Sigmoid colon (tissue), 7 donors: Measurements from ENCODE around the gene VIT. TPM values are rescaled to one million over a fixed set of nuclear protein-coding genes. Genes with fewer than 3 reads are reported as not detected.

Experiments
- DNase-seq: peaks from one replicate; pipeline ENCODE4 v3.0.0-alpha.2; 2019
- H3K27ac ChIP-seq, 4 donors: fragments of 200-600 bp; sonication (generic); one replicate each; pipeline ENCODE4 v1.5.1; 2016 to 2019; ENCODE audit warnings: mild to moderate bottlenecking in 1 of 4
- H3K27me3 ChIP-seq, 3 donors: fragments of 200-600 bp; sonication (generic); one replicate each; pipeline ENCODE4 v1.5.1; 2019; ENCODE audit warnings: mild to moderate bottlenecking in 1 of 3
- H3K36me3 ChIP-seq, 4 donors: fragments of 200-600 bp; sonication (generic); one replicate each; pipeline ENCODE4 v1.5.1; 2016 to 2019
- H3K4me1 ChIP-seq, 4 donors: fragments of 200-600 bp; sonication (generic); one replicate each; pipeline ENCODE4 v1.5.1; 2017 to 2019
- H3K4me3 ChIP-seq, 4 donors: fragments of 200-600 bp; sonication (generic); one replicate each; pipeline ENCODE4 v1.5.1; 2017 to 2019; ENCODE audit warnings: mild to moderate bottlenecking in 2 of 4, moderate library complexity in 1 of 4
- H3K9me3 ChIP-seq, 4 donors: fragments of 200-600 bp in 3 of 4; sonication (generic) in 3 of 4; one replicate each; pipeline versions ENCODE4 v1.5.1 to v1.6.1; 2013 to 2019
- EP300 ChIP-seq, 4 donors: sonication (generic); formaldehyde crosslinking; IDR thresholded peaks; one replicate each; pipeline ENCODE4 v1.6.1; 2017; ENCODE audit warnings: antibody characterized with exemption in 4 of 4
- POLR2A ChIP-seq, 2 donors: fragments of 450-650 bp; IDR thresholded peaks; one replicate each; pipeline ENCODE4 v1.6.1; 2016; ENCODE audit warnings: antibody characterized with exemption in 2 of 2, mild to moderate bottlenecking in 2 of 2, moderate library complexity in 2 of 2
- POLR2AphosphoS5 ChIP-seq, 4 donors: sonication (generic); formaldehyde crosslinking; IDR thresholded peaks; one replicate each; pipeline ENCODE4 v1.6.1; 2017; ENCODE audit warnings: antibody characterized with exemption in 4 of 4
- WGBS, 2 donors: extraction: QIAGEN DNeasy Blood & Tissue Kit; methylation state at CpG; one replicate each; pipeline ENCODE4 v1.1.7; 2013; 5-methylcytosine and 5-hydroxymethylcytosine counted together
- intact Hi-C: fragments of 100-400 bp; cut with DNase I; formaldehyde crosslinking; loops from one replicate; pipeline ENCODE4 v1.15.1; 2023
- polyA plus RNA-seq, 3 donors: library from polyadenylated mRNA; stranded (reverse); fragments of 200-250 nt; gene quantifications; one replicate each; pipeline ENCODE4 v1.2.3, GENCODE V29; 2013
- total RNA-seq, 4 donors: library from RNA; depleted of rRNA; stranded (reverse); fragments of >200 nt; gene quantifications; one replicate each; pipeline ENCODE4 v1.1.0, GENCODE V29; 2016
- TF ChIP-seq, protein P1 (sequence below), 4 experiments: fragments of 450-650 bp in 3 of 4; fragments of 200-600 bp in 1 of 4; IDR thresholded peaks; one replicate each; pipeline ENCODE4 v1.5.1; 2016 to 2019; ENCODE audit warnings: antibody characterized with exemption in 4 of 4, mild to moderate bottlenecking in 3 of 4, moderate library complexity in 2 of 4
- donor health status: healthy with polysubstance abuse.
- donor health status: Bipolar disorder and iron deficiency.
- donor health status: healthy.

Gene VIT
- total and polyA plus RNA-seq, 7 donors = 1.1 to 16.5 (median 9.6) TPM; not detected in 1

- Histone ChIP-seq H3K36me3 (no peaks in the 10 kb centered on the region), H3K9me3 (peaks cover 0 to 14% (median 0%) of the 10 kb centered on the region in 4 donors), H3K4me3 (no peak overlapping the region), H3K27me3 (no peaks in the 10 kb centered on the region), H3K4me1 (no peaks in the 10 kb centered on the region), H3K27ac (no peak overlapping the region)
- 21 to 72% methylated on average over 5 of the region's 5 CpGs for WGBS, 2 donors
- TF ChIP-seq, protein P1, sequence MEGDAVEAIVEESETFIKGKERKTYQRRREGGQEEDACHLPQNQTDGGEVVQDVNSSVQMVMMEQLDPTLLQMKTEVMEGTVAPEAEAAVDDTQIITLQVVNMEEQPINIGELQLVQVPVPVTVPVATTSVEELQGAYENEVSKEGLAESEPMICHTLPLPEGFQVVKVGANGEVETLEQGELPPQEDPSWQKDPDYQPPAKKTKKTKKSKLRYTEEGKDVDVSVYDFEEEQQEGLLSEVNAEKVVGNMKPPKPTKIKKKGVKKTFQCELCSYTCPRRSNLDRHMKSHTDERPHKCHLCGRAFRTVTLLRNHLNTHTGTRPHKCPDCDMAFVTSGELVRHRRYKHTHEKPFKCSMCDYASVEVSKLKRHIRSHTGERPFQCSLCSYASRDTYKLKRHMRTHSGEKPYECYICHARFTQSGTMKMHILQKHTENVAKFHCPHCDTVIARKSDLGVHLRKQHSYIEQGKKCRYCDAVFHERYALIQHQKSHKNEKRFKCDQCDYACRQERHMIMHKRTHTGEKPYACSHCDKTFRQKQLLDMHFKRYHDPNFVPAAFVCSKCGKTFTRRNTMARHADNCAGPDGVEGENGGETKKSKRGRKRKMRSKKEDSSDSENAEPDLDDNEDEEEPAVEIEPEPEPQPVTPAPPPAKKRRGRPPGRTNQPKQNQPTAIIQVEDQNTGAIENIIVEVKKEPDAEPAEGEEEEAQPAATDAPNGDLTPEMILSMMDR (IDR thresholded peaks at IDR 0.05) = no peak
- no peak for TF ChIP-seq POLR2A (IDR thresholded peaks at IDR 0.05)
- no peak for TF ChIP-seq EP300 (IDR thresholded peaks at IDR 0.05)
- no peak for DNase-seq
- intact Hi-C loops = no loop called here
Measured at GRCh38 chr2:36807223-36807886, 110.8 kb downstream of the VIT start.

GRCh38 chr2:36808386-36809068 lies 112.0 kb downstream of the VIT start:
- no peak overlapping the region for H3K27ac ChIP-seq
- H3K27me3 ChIP-seq = no peaks in the 10 kb centered on the region
- no peaks in the 10 kb centered on the region for H3K4me1 ChIP-seq
- intact Hi-C loops = no loop called here
- DNase-seq = no peak
- H3K4me3 ChIP-seq = no peak overlapping the region
- WGBS, 2 donors = 97% methylated on average over 35 of the region's 35 CpGs
- H3K9me3 ChIP-seq = peaks cover 0 to 5% (median 0%) of the 10 kb centered on the region in 4 donors
- TF ChIP-seq POLR2A (IDR thresholded peaks at IDR 0.05) = no peak
- no peak for TF ChIP-seq POLR2AphosphoS5 (IDR thresholded peaks at IDR 0.05)
- TF ChIP-seq, protein P1 (IDR thresholded peaks at IDR 0.05) = no peak
- no peak for TF ChIP-seq EP300 (IDR thresholded peaks at IDR 0.05)
- H3K36me3 ChIP-seq = no peaks in the 10 kb centered on the region

DNA sequence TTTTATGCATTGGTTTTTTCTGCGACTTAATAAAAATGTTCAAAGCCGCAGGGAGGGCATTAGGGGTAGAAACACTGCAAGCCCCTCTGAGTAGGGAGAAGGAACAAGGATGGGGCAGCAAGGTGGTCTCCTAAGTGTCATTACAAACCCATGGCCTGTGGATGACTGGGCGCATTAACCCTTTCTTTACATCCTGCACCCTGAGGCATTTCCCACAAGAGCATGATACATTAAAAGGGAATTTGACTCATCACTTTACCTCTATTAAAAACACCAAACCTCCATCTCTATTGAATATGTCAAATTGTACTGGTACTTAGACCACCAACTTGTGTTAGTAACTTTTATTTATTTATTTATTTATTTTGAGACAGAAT lies 112.5 kb downstream of the VIT start:
- 94 to 98% methylated on average over 3 of the region's 3 CpGs for WGBS, 2 donors
- TF ChIP-seq POLR2A (IDR thresholded peaks at IDR 0.05) (no peak), POLR2AphosphoS5 (IDR thresholded peaks at IDR 0.05) (no peak), EP300 (IDR thresholded peaks at IDR 0.05) (no peak)
- TF ChIP-seq, protein P1 (IDR thresholded peaks at IDR 0.05) = no peak
- Histone ChIP-seq H3K36me3 (no peaks in the 10 kb centered on the region), H3K4me1 (no peaks in the 10 kb centered on the region), H3K9me3 (peaks cover 0 to under 1% (median 0%) of the 10 kb centered on the region in 4 donors), H3K27ac (no peak overlapping the region), H3K4me3 (no peak overlapping the region), H3K27me3 (no peaks in the 10 kb centered on the region)
- DNase-seq = no peak
- intact Hi-C loops = no loop called here

DNA sequence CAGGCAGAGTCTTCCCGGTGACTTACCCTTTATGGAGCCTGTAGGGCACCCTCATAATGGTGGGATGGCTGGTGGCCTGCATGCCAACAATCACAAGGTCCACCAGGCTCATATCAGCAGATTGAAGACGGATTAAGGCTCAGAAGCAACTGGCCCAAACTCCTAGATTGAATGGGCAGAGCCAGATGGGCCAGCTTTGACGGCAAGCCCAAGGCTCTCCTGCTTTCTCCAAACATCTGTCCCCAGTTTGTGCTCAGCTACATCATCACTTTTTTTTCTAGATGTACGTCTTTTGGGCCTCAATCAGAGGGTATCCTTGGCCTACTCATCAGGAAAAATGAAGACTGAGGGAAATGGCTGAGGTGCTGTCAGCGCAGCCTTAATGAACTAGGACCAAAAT lies 114.6 kb downstream of the VIT start:
- Histone ChIP-seq H3K27me3 (no peaks in the 10 kb centered on the region), H3K36me3 (no peaks in the 10 kb centered on the region), H3K9me3 (no peaks in the 10 kb centered on the region), H3K4me3 (no peak overlapping the region), H3K4me1 (no peaks in the 10 kb centered on the region), H3K27ac (no peak overlapping the region)
- DNase-seq = no peak
- intact Hi-C loops = no loop called here
- WGBS, 2 donors = 94 to 96% methylated on average over 5 of the region's 5 CpGs
- TF ChIP-seq POLR2A (IDR thresholded peaks at IDR 0.05) (no peak), POLR2AphosphoS5 (IDR thresholded peaks at IDR 0.05) (no peak), EP300 (IDR thresholded peaks at IDR 0.05) (no peak)
- TF ChIP-seq, protein P1 (IDR thresholded peaks at IDR 0.05) = no peak
